Measurements from ENCODE around the gene WASF2.
"Not testable (repeated sequence)": the region's sequence is repeated elsewhere in the genome, so short reads cannot be mapped to it uniquely, and the experiment has no call there.

WASF2 gene

DNA sequence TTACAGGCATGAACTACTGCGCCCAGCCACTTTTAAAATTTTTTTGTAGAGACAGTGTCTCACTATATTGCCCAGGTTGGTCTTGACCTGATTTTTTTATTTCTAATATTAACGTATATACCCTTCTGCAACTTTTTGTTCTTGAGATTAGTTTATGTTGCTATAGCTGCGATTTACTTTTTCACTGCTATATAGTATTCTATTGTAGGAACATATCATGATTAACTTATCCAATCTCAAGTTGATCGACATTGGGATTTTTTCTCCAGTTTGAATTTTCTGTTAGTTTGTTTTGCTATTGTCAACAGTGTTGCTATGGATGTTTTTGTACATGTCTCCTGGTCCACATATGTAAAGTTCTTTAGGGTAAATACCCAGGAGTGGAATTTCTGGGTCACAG is 35.4 kb downstream of the WASF2 start:
- DNase-seq (ENCODE audit: low read depth in 2 of 2) = no peak

DNA sequence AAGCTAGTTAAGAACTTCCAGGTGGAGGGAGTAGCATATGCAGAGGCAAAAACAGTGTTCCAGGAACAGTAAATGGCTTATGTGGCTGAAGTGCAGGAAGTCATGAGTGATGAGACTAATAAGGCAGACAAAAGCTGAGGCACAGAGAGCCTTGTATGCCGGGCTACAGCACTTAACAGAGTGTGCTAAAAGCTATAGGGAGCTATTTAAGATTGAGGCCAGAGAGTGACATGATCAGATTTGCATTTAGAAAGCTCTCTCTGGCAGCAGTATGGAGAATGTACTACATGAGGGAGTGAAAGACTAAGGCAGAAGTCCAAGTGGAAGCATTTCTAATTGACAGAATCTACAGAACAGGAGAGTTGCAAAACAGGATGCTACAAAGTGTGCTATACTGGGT is 38.6 kb downstream of the WASF2 start:
- no peak for DNase-seq (ENCODE audit: low read depth in 2 of 2)

DNA sequence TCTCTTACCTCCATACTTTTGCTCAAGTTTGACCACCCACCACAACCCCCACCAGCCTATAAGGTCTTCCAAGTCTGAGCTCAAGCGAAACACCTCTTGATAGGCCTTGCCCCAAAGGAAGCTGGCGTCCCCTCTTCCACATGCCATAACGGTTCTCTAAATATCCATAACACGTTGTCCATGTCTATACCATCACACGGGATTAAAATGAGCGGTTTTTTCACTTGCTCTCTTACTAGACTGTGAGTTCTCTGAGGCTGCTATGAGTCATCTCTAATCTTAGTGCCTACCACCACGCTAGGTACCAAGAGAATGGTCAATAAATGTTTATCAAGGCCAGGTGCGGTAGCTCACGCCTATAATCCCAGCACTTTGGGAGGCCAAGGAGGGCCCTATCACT is 41.0 kb downstream of the WASF2 start:
- no peak for DNase-seq (ENCODE audit: low read depth in 2 of 2)

DNA sequence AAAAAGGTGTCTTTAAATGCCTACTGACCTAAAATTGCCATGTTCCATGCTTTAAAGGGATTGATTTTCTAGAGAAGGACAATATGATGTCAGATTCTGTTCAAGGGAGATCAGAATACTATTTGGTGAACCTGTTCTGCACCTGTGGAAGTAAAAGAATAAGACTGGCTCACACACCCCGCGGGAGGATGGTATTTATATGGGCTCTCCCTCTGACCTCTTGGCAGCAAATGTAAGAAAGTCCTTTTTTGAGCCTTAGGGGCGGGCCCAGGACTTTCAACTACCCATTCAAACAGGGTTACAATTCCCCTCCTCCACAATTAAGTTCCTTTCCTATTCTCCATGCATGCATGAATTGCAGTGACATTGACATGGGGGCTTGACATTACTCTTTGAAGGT is 42.1 kb downstream of the WASF2 start:
- DNase-seq (ENCODE audit: low read depth in 2 of 2) = no peak

DNA sequence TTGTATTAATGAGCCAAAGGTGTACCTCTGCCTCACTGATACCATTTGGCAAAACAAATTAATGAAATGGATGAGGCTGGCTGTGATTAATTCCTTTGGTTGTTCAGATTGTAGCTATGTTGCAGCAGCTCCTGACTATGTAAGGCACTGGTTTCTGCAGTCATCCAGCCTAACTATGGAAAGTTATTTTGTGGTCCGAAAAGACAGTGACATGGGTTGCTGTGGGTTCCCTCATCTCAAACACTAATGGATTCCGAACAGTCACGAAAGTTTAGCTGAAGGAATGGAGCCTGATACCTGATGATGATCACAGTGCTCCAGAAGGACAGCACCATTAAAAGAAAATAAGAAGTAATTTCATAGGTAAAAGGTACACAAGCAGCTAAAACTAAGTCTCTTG is 42.6 kb downstream of the WASF2 start:
- DNase-seq (ENCODE audit: low read depth in 2 of 2) = no peak

DNA sequence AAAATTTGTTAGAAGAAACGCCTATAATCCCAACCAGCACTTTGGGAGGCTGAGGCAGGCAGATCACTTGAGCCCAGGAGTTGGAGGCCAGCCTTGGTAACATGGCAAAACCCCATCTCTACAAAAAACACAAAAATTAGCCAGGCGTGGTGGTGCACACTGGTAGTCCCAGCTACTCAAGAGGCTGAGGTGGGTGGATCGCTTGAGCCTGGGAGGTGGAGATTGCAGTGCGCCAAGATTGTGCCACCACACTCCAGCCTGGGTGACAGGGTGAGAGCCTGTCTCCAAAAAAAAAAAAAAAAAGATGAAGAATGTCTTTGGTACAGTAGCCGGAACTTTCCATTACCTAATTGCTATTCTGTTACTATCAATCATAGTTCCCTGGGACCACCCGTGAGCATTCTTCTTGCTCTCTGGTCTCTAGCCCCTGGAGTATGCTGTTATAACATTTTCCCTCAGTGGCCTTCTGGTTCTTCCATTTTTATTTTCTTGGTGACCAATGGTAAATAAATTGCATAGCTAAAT is 43.4 kb downstream of the WASF2 start:
- DNase-seq (ENCODE audit: low read depth in 2 of 2) = no peak

DNA sequence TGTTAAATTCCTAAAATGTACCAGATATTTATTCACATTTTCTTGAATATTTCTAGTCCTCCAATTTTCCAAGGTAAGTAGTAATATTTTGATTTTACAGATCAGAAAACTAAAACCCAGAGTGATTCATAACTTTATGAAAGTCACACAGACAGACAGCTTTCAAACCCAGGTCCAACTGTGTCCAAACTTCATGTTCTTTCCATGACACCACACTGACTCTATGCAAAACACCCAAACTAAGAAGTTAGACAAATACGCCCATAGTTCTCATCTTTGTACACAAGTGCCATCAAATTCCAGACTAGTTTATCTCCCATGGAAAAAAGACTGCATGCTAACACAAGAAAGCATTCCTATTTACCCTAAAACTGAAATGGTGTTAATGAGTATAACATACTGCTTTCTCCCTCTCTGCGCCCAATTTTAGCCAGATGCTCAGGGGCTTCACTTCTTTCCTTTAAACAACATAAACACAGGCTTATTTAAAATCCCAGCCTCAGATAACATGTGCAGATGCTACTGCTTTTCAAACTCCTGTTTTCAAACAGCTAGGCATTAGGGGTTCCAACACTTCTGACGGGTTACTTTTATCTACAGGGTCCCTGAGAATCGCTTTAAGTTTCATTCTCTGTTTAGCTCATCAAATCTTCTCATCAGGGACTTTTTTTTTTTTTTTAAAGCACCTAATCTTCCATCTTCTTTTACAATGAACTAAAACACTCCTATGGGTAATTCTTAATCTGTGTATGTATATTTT is 44.6 kb downstream of the WASF2 start:
- DNase-seq (ENCODE audit: low read depth in 2 of 2) = no peak

DNA sequence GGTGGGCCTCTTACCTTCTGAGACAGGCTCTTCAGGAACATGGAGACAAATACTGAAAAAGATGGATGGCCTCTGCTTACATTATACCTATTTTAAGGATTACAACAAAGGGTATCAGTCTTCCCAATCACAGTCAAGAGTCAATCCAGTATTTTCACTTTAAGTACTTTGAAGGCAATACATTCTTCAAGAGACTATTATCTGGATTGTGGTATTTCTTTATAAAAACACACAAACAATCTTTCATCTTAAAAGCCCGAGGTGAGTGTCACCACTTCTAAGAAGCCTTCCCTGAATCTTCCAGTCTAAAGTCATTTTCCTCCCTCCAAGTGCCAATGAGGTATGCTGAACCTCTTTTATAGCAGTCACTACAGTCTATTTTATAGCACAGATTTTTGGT is 45.3 kb downstream of the WASF2 start:
- no peak for DNase-seq (ENCODE audit: low read depth in 2 of 2)

DNA sequence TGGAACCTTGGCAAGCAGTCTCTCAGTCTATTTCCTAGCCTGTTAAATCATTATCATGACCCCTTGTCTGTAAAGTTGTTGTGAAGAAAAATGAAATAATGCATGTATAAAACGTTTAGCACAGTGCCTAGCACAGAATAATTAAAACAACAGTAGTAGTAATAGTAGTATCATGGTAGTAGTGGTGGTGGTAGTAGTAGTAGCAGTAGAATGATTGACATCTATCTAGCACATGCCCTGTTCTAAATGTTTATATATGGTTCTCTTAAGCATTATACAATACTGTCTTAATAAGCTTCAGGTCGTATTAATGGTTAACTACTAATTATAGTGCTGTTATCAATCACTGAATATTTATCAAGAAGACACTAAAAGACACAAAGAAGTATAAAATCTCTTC is 50.8 kb downstream of the WASF2 start:
- no peak for DNase-seq (ENCODE audit: low read depth in 2 of 2)

DNA sequence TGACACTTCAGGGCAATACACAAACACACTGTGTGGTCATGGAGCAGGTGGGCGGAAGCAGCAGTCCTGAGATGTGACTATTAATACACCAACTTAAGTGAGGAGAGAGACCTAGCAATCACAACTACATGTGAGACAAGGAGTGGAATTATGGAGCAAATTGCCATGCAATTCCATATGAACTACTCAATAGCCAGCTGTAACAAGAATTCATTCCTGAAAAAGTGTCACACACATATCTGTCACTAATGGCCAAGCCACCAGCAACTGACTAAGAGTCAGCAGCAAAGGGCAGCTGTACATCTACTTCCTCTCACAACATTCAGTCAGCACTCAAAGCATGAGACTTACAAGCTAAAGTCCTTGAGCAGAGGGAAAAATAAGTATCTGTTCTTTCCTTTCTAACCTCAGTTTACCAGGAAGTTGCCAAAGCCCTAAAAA is 51.3 kb downstream of the WASF2 start:
- DNase-seq (ENCODE audit: low read depth in 2 of 2) = no peak

DNA sequence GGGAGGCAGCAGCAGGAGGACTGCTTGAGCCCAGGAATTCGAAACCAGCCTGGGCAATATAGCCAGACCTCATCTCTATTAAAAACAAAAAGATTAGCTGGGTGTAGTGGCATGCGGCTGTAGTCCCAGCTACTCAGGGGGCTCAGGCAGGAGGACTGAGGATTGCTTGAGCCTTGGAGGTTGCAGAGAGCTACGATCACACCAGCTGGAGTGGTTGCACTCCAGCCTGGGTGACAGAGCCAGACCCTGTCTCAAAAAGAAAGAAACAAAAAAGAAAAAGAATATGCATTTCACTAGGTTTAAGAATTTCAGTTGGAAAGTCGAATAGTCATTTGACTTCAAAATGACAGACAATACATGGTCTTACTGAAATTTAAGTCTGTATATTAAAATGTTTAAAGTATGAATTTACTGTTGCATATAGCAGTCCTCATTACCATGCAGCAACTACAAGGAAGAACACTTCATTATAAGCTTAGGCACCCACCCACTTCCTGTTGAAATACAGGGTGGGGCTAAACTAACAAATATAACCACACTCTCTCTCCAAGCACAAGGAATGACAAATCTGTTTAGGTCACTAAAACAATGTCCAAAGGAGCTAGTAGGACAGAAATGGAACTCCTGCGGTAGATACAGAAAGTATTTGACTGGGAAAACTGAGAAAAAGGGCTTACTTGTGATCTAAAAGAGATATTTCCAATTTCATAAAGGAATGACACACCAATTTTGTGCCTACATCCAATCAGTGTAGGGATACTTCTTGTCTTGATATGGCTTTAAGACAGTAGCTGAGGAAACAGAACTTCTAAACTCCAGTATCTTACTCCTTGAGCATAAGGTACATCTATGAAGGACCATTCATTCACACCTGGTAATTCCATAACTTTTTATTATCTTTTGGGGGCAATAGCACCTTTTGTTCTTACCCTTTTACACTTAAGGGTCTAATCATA is 53.5 kb downstream of the WASF2 start:
- DNase-seq (ENCODE audit: low read depth in 2 of 2) = no peak

DNA sequence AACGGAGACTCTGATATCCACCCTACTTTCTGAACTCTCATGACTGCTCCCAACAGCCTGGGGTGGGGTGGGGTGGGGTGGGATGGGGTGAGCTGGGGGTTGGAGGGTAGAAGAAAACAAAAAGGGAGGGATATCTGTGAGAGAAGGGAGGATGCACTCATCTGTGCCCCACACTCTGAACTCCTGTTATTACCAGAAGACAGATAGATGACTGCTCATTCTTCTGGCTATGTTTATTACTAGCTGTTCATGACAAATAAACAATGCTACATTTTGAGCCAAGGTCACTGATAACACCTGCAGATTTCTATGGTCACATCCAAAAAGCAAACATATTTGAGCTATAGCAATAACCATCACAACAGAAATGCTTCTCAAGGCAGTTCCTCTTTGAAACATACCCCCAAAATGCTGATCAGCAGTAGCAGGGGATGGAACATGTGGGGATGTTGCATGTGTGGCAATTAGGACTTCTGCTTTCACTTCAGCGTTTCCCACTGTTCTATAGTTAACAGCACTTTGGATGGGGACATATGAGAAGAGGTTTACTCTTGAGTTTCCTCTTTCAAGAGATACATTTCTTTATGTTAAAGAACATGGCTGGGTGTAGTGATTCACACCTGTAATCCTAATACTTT is 54.3 kb downstream of the WASF2 start:
- no peak for DNase-seq (ENCODE audit: low read depth in 2 of 2)

DNA sequence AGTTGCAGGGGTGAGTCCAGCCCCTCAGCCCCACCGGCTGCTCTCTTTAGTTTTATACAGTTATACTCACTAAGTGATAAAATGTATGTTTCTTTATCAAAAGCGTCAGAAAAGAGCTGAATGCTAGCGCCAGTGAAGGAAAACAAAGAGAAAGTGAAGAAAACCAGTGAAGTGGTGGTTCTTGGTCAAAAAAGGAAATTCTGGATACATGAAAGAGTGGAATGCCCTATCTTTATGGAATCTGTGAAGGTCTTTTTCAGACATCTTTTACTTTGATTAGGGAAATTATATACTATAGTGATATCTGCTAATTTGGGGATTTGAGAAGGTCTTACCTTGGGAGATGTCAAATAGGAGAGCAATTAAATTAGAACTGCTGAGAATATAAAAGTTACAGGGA is 56.3 kb downstream of the WASF2 start:
- DNase-seq (ENCODE audit: low read depth in 2 of 2) = no peak

DNA sequence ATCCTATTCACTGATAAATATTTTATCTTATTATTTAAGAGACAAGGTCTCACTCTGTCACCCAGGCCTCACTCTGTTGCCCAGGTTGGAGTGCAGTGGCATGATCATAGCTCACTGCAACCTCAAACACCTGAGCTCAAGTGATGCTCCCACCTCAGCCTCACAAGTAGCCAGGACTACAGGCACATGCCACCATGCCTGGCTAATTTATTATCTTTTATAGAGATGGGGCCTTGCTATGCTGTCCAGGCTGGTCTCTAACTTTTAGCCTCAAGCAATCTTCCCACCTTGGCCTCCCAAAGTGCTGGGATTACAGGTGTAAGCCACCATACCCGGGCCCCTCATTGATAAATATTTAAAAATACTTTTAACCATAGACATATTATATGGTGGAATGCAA is 57.2 kb downstream of the WASF2 start:
- not testable (repeated sequence) for DNase-seq (ENCODE audit: low read depth in 2 of 2)

DNA sequence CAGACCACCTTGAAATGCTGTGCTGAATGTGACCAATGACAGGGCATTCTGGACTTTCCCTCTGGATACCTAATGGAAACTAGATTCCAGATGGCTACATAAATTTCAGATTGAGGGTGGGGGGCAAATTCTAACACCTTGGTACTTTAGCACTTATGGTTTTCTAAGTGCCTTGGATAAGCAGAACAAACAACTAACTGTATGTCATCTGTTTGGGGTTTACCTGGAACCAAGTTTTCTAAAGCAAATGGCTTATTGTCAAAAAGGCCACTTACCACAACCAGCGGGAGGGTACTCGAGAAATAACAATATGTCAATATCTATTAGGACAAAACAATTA is 58.4 kb downstream of the WASF2 start:
- DNase-seq (ENCODE audit: low read depth in 2 of 2) = no peak

DNA sequence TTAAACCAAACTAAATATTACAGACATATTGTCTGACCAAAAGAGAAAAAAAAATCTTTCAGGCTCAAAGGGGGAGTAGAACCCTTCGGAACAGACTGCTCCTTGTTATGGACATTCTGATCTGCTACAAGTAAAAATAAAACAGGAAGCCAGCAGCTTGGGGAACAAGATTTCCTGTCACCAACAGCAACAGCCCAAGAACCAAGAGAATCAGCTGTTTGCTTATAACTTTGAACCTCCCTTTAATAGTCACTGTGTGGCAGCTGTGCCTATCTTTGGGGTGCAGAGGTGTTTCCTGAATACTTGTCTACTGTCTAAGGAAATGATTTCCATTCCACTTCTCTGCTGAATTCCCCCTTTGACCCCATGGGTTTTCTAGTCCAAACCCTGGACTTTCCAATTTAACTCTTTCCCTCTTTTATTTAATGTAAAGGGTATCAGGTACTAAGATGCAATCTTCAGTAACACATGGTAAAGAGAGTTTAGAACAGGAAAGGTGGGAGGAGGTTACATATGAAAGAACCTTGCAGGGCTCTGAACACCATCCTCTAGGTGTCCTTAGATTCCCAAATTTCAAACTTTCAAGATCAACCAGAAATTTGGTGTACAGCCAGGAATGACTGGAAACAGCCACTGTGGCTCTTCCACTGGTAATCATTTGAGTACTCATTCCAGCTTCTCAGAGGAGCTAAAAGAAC is 58.9 kb downstream of the WASF2 start:
- no peak for DNase-seq (ENCODE audit: low read depth in 2 of 2)

DNA sequence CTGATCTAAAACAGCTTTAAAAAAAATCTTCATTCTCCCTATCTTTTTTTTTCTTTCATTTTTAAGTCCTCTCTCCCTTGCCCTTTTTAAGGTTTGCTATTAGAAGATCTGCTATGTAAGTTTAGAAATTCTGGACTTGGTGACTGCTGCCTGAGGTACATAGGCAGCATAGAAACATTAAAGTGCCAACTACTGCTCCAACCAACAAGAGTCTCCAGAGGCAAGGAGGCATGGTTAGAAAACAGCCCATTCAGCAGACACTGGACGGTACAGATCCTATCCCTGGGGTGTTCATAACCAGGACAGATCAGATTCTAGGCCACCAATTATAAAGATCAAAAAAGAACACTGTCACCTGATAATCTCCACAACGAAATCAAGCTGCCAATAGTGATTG is 60.9 kb downstream of the WASF2 start:
- DNase-seq (ENCODE audit: low read depth in 2 of 2) = no peak

DNA sequence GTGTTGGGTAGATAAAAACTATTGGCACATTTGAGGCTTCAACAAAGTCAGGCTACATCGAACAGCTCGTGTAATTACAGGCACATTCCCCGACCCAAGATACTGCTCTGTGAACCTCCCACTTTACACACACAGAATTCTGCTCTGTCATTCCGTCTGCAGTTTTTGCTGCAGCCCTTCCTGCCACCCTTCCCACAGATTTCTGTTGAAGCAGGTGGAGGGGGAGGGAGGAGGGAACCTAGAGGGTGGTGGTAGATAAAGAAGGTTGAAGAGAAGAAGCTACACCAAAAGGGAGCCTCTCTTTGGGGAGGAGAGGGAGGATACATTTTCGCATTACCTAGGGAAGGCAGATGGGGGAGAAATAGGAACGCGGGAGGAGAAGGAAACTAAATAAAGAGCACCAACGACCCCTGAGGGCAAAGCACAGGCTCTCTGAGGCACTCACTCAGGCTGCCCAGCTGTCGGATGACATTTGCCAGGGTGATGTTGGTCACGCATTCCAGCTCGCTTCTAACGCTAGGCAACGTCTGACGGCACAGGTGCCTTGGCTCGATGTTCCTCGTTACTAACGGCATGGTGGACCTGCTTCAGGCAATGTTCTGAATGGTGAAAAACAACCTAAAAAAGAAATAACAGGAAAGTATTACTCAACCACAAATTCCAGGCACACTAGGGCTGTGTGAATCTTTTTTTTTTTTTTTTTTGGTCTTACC is 61.5 kb downstream of the WASF2 start:
- DNase-seq (ENCODE audit: low read depth in 2 of 2) = no peak

DNA sequence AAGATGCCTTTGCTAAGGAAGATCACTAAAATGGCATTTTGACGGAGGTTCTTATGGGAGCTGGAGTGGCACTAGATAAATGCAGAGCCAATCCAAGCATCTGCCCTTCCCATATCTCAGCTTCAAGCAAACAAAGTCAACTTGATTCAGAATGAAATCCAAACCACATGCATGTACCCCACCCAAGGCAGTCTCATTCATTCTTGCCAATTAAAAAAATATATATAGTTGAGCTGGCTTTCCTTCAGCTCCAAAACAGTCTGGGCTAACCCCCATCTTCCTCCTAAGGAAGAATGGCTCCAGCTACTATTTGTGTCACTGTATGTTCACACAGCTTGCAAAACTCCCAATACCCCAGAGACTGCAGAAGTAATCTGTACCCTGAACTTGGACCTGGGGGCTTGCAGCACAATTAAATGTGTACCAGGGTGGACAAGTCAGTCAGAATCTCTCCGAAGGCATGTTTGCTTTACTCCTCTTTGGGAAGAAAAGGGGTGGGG is 62.1 kb downstream of the WASF2 start:
- DNase-seq (ENCODE audit: low read depth in 2 of 2) = no peak

DNA sequence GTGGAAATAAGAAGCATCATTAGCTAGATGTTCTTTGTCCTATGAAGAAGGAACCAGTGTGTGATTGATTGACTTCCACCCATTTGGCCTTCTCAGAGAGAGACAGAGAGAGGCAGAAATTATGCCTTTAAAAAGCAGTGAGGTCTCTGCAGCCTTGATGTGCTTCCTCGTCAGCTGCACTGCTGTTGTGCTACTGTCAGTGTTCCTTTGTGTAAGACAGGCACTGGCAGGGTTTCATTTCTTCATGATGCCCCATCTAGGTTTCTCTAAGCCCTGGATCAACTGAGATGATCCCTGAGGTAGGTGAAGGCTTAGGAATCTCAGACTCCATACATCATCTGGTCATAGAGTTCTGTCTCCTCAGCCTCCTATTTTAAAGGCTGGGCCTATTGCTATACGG is 62.6 kb downstream of the WASF2 start:
- DNase-seq (ENCODE audit: low read depth in 2 of 2) = no peak

DNA sequence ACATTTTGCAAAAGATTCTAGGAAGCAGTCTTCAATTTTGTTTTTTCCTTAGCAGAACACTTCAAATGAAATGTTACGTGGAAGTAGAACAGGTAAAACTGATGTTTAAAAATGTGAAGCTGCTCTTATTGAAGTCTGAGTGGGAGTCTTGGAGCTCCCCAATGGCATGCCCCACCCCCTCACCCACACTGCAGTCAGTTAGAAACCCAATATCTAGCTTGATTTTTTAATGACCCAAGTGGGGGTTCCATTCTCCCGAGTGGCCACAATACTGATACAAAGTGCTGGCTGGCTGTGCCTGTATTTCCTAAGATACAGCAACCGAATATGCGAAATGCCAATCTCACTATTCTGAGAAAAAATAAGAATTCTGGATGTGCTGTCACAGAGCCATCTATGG is 66.3 kb downstream of the WASF2 start:
- DNase-seq (ENCODE audit: low read depth in 2 of 2) = no peak

All from stimulated activated CD4-positive, alpha-beta T cell treated with anti-CD3 and anti-CD28 coated beads, Interleukin-1b, Interleukin-23, amount 100 ng/mL, for 1 hour (primary cell).